Measurements from ENCODE around the gene MIB1. TPM values are rescaled to one million over a fixed set of nuclear protein-coding genes. Genes with fewer than 3 reads are reported as not detected.

Gene MIB1
- total and polyA plus RNA-seq, 9 of the 15 experiments (the other 6 are each of a cell fraction or from before 2014, with no cell fraction given): 7.2 to 43.8 (median 23.2) TPM

DNA sequence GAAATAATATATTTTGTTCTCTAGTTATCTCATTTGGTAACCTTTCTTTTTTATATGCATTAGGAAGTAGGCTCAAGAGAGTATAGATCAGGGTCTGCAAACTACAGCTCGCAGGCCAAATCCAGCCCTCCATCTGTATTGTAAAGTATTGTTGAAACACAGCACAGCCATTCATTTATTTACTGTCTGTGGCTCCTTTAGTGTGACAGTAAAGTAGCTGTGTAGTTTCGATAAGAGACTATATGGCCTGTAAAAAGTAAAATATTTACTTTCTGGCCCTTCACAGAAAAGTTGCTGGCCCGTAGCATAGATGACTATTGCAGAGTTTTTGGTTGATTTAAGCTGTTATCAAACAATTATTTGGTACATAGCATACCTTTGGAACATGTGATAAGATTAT is 67.6 kb downstream of the MIB1 start:
- no peaks in the 10 kb centered on the region for H3K4me1 ChIP-seq (replicated peaks in 1 of 2; ENCODE audit: control insufficient read depth in 2 of 2, insufficient read depth in 2 of 2, low read length in 2 of 2)
- ChIA-PET POLR2A (no interaction called here), CTCF (ENCODE audit: low intra/inter-chr PET ratio) (no interaction called here)
- no peaks in the 10 kb centered on the region for H3K9me3 ChIP-seq (replicated peaks; ENCODE audit: control insufficient read depth, insufficient read depth, low read depth, low read length)
- H3K4me2 ChIP-seq (ENCODE audit: insufficient read depth, low read length): no peak overlapping the region
- no peak overlapping the region for H3K4me3 ChIP-seq
- no peaks in the 10 kb centered on the region for H3K27me3 ChIP-seq (ENCODE audit: control insufficient read depth in 2 of 2, insufficient read depth in 2 of 2, low read length in 2 of 2)
- H3K36me3 ChIP-seq (ENCODE audit: control insufficient read depth, insufficient read depth, low read length): peaks cover 55% of the 10 kb centered on the region
- intact Hi-C loops (cut with micrococcal nuclease): no loop called here
- DNase-seq (ENCODE audit: extremely low read depth in 1 of 4, low spot score in 3 of 4) (no peak), ATAC-seq (no peak), FAIRE-seq (no peak)
- BruUV-seq (replicated peaks): no TSS peak
- in situ Hi-C loops (cut with MboI): no loop called here
- no peak overlapping the region for H3K27ac ChIP-seq (ENCODE audit: extremely low read depth, low read depth, low read length)
- H4K20me1 ChIP-seq (replicated peaks; ENCODE audit: control insufficient read depth, insufficient read depth, low read length): no peaks in the 10 kb centered on the region
- WGBS (ENCODE audit: insufficient coverage, low coverage, missing lambda C conversion rate): 92% methylated on average over 3 of the region's 3 CpGs
- H2AFZ ChIP-seq (ENCODE audit: low read depth, low read length): no peak overlapping the region
- TF ChIP-seq HIVEP1 (CRISPR knock-in tag; IDR thresholded peaks at IDR 0.05) (no peak), KAT8 (IDR thresholded peaks at IDR 0.05; ENCODE audit: low read depth) (no peak), TEAD2 (tag; IDR thresholded peaks at IDR 0.05) (no peak), SMAD1 (IDR thresholded peaks at IDR 0.05; ENCODE audit: low read depth, low read length, partially characterized antibody) (no peak), NEUROD1 (IDR thresholded peaks at IDR 0.05; ENCODE audit: borderline replicate concordance, low read depth, low read length, partially characterized antibody) (no peak), PHB (CRISPR knock-in tag; IDR thresholded peaks at IDR 0.05) (no peak), SAFB (IDR thresholded peaks at IDR 0.05; ENCODE audit: borderline replicate concordance, low read depth, low read length) (no peak), HDAC1 (IDR thresholded peaks at IDR 0.05) (no peak), TEAD4 (IDR thresholded peaks at IDR 0.05; ENCODE audit: low read length) (no peak), TEAD4 (CRISPR knock-in tag; IDR thresholded peaks at IDR 0.05; ENCODE audit: borderline replicate concordance) (no peak)
- TF ChIP-seq, protein P1, sequence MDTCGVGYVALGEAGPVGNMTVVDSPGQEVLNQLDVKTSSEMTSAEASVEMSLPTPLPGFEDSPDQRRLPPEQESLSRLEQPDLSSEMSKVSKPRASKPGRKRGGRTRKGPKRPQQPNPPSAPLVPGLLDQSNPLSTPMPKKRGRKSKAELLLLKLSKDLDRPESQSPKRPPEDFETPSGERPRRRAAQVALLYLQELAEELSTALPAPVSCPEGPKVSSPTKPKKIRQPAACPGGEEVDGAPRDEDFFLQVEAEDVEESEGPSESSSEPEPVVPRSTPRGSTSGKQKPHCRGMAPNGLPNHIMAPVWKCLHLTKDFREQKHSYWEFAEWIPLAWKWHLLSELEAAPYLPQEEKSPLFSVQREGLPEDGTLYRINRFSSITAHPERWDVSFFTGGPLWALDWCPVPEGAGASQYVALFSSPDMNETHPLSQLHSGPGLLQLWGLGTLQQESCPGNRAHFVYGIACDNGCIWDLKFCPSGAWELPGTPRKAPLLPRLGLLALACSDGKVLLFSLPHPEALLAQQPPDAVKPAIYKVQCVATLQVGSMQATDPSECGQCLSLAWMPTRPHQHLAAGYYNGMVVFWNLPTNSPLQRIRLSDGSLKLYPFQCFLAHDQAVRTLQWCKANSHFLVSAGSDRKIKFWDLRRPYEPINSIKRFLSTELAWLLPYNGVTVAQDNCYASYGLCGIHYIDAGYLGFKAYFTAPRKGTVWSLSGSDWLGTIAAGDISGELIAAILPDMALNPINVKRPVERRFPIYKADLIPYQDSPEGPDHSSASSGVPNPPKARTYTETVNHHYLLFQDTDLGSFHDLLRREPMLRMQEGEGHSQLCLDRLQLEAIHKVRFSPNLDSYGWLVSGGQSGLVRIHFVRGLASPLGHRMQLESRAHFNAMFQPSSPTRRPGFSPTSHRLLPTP (IDR thresholded peaks at IDR 0.05; ENCODE audit: borderline replicate concordance, extremely low read depth, insufficient read length): no peak
- H3K79me2 ChIP-seq (ENCODE audit: control insufficient read depth, insufficient read depth, low read length): no peaks in the 10 kb centered on the region
- H3K9me1 ChIP-seq (ENCODE audit: control insufficient read depth, insufficient read depth, low read length): no peaks in the 10 kb centered on the region
- no peak overlapping the region for H3K9ac ChIP-seq (ENCODE audit: insufficient read depth in 1 of 2, low read depth in 2 of 2, low read length in 2 of 2)
